ENCODE measurements around the gene SIX5.
"Not testable (repeated sequence)": the region's sequence is repeated elsewhere in the genome, so short reads cannot be mapped to it uniquely, and the experiment has no call there.

Gene SIX5

GRCh38 chr19:45768984-45769782 is at the start of gene SIX5:
SIX5 (minus strand) TSS chr19:45769252; CDS start chr19:45768844, 408 bp downstream.
- peak; percentile 89 for DNase-seq

GRCh38 chr19:45817725-45818301 is 48.8 kb upstream of the SIX5 start:
- no peak for DNase-seq

GRCh38 chr19:45817010-45817724 is 48.1 kb upstream of the SIX5 start:
- peak; percentile 67 for DNase-seq

- DNase-seq: no peak
Observed at GRCh38 chr19:45816236-45817009, 47.4 kb upstream of the SIX5 start.

GRCh38 chr19:45815481-45816216 is 46.6 kb upstream of the SIX5 start:
- no peak for DNase-seq

GRCh38 chr19:45814851-45815480 is 45.9 kb upstream of the SIX5 start, which contains the start of gene RSPH6A:
RSPH6A (minus strand) TSS chr19:45815308; CDS start chr19:45815176, 132 bp downstream.
- DNase-seq: no peak

GRCh38 chr19:45814166-45814780 is 45.2 kb upstream of the SIX5 start:
- DNase-seq: no peak

- no peak for DNase-seq
Observed at GRCh38 chr19:45812297-45812696, 43.2 kb upstream of the SIX5 start.

GRCh38 chr19:45809643-45810159 is 40.6 kb upstream of the SIX5 start:
- no peak for DNase-seq

- DNase-seq: no peak
Observed at GRCh38 chr19:45805719-45806118, 36.7 kb upstream of the SIX5 start.

GRCh38 chr19:45804959-45805230 is 35.8 kb upstream of the SIX5 start:
- no peak for DNase-seq

GRCh38 chr19:45804140-45804958 is 35.3 kb upstream of the SIX5 start:
- no peak for DNase-seq

- DNase-seq: no peak
Observed at GRCh38 chr19:45801603-45802175, 32.6 kb upstream of the SIX5 start.

GRCh38 chr19:45800070-45800553 is 31.1 kb upstream of the SIX5 start:
- no peak for DNase-seq

- DNase-seq: not testable (repeated sequence)
Observed at GRCh38 chr19:45799541-45799940, 30.5 kb upstream of the SIX5 start.

GRCh38 chr19:45798995-45799517 is 30.0 kb upstream of the SIX5 start:
- DNase-seq: peak; percentile 20

GRCh38 chr19:45794627-45795026 is 25.6 kb upstream of the SIX5 start:
- DNase-seq: no peak

- DNase-seq: no peak
Observed at GRCh38 chr19:45793876-45794275, 24.8 kb upstream of the SIX5 start.

- DNase-seq: no peak
Observed at GRCh38 chr19:45793178-45793564, 24.1 kb upstream of the SIX5 start.

All from NCI-H2227 treated with DMSO at 0.1 percent for 48 hours (cell line).